Measurements from ENCODE around the gene WWOX.

DNA sequence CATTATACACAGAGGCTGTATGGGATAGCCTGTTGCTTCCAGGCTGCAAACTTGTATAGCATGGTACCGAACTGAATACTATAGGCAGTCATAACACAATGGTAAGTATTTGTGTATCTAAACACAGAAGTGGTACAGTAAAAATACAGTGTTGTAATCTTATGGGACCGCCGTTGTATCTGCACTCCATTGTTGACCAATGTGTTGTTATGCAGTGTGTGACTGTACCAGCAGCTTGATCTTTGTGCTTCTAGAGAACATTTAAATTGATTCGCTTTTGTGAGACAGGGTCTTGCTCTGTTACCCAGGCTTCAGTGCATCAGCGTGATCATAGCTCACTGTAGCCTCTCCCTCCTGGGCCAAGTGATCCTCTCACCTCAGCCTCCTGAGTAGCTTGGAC, 31.5 kb downstream of the WWOX start:
- TF ChIP-seq, protein P1, sequence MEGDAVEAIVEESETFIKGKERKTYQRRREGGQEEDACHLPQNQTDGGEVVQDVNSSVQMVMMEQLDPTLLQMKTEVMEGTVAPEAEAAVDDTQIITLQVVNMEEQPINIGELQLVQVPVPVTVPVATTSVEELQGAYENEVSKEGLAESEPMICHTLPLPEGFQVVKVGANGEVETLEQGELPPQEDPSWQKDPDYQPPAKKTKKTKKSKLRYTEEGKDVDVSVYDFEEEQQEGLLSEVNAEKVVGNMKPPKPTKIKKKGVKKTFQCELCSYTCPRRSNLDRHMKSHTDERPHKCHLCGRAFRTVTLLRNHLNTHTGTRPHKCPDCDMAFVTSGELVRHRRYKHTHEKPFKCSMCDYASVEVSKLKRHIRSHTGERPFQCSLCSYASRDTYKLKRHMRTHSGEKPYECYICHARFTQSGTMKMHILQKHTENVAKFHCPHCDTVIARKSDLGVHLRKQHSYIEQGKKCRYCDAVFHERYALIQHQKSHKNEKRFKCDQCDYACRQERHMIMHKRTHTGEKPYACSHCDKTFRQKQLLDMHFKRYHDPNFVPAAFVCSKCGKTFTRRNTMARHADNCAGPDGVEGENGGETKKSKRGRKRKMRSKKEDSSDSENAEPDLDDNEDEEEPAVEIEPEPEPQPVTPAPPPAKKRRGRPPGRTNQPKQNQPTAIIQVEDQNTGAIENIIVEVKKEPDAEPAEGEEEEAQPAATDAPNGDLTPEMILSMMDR (IDR thresholded peaks at IDR 0.05; ENCODE audit: low read depth, low read length): no peak
- TF ChIP-seq POLR2A (IDR thresholded peaks at IDR 0.05; ENCODE audit: extremely low read depth, insufficient read length) (no peak), MYC (IDR thresholded peaks at IDR 0.05; ENCODE audit: low read depth, low read length) (no peak)
- TF ChIP-seq, protein P2, sequence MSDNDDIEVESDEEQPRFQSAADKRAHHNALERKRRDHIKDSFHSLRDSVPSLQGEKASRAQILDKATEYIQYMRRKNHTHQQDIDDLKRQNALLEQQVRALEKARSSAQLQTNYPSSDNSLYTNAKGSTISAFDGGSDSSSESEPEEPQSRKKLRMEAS (IDR thresholded peaks at IDR 0.05; ENCODE audit: low read depth, low read length): no peak

All from NB4 (cell line).